Measurements from ENCODE around the gene DCDC2. TPM values are rescaled to one million over a fixed set of nuclear protein-coding genes. Genes with fewer than 3 reads are reported as not detected.

Gene DCDC2
- total RNA-seq, 1 donor from 2014 or later, result not detected

DNA sequence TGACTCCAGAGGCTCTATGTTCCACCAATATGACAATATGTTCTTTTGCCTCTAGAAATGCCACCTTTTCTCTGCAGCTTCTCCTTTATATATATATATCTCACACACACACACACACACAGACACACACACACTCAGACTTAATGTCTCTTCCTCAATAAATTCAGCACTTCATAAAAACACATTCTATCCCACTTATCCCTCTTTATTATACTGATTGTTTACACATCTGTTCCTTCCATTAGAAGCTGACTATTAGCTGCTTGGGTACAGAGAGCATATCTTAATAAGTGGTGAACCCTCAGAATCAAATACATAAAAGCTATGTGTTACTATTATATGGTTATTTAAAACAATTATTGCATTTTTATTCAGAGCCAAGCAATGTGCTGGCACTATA lies 208.6 kb downstream of the DCDC2 start:
- Mint-ChIP-seq H3K4me3 (ENCODE audit: unreplicated experiment) (no peak overlapping the region), H3K4me1 (ENCODE audit: low read depth, unreplicated experiment) (peaks cover 4% of the 10 kb centered on the region), H3K9me3 (ENCODE audit: unreplicated experiment) (no peaks in the 10 kb centered on the region), H3K27ac (ENCODE audit: unreplicated experiment) (no peak overlapping the region), H3K36me3 (ENCODE audit: unreplicated experiment) (no peaks in the 10 kb centered on the region), H3K27me3 (ENCODE audit: unreplicated experiment) (no peaks in the 10 kb centered on the region)
- TF ChIP-seq, protein P1, sequence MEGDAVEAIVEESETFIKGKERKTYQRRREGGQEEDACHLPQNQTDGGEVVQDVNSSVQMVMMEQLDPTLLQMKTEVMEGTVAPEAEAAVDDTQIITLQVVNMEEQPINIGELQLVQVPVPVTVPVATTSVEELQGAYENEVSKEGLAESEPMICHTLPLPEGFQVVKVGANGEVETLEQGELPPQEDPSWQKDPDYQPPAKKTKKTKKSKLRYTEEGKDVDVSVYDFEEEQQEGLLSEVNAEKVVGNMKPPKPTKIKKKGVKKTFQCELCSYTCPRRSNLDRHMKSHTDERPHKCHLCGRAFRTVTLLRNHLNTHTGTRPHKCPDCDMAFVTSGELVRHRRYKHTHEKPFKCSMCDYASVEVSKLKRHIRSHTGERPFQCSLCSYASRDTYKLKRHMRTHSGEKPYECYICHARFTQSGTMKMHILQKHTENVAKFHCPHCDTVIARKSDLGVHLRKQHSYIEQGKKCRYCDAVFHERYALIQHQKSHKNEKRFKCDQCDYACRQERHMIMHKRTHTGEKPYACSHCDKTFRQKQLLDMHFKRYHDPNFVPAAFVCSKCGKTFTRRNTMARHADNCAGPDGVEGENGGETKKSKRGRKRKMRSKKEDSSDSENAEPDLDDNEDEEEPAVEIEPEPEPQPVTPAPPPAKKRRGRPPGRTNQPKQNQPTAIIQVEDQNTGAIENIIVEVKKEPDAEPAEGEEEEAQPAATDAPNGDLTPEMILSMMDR (IDR thresholded peaks at IDR 0.05; ENCODE audit: partially characterized antibody, unreplicated experiment), result no peak
- no peak for DNase-seq

DNA sequence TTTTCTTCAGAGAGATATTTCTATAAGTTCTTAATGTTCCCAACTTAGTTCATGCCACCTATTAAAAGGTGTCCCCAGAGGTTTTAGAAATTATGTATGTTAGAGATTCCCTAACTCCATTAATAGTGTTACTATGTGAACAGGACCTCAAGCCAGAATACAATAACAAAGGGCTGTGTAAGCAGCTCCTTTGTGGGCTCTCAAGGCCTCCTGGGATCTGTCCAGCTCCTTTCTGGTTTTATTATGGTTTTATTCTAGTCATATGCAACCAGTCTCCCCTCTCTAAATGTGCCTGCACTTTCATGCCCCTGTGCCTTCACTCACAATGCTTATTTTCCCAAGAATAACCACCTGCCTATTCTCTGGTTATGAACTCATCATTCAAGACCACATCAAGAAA lies 209.2 kb downstream of the DCDC2 start:
- DNase-seq, result no peak
- Mint-ChIP-seq H3K4me3 (ENCODE audit: unreplicated experiment) (no peak overlapping the region), H3K4me1 (ENCODE audit: low read depth, unreplicated experiment) (peaks cover 4% of the 10 kb centered on the region), H3K27me3 (ENCODE audit: unreplicated experiment) (no peaks in the 10 kb centered on the region), H3K9me3 (ENCODE audit: unreplicated experiment) (no peaks in the 10 kb centered on the region), H3K36me3 (ENCODE audit: unreplicated experiment) (no peaks in the 10 kb centered on the region), H3K27ac (ENCODE audit: unreplicated experiment) (no peak overlapping the region)
- TF ChIP-seq, protein P1 (IDR thresholded peaks at IDR 0.05; ENCODE audit: partially characterized antibody, unreplicated experiment), result no peak

DNA sequence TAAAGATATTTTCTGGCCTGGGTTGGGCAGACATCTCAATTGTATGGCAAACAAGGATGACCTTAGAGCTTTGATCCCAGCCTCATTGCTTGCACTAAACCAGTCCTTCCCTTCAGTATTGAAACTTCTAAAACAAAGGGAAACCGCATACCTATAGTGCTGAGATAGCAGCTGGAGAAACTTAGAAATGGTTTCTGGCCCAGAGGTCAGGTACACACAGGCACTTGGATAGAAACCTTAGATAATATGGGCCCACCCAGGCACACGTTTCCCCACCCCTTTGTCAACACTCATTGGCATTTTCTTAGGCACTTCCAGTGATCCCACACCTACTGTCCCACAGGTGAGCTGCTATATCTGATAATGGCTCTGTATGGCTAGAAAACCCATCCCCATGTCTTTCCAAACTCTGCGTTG lies 209.7 kb downstream of the DCDC2 start:
- Mint-ChIP-seq H3K27ac (ENCODE audit: unreplicated experiment) (no peak overlapping the region), H3K4me3 (ENCODE audit: unreplicated experiment) (no peak overlapping the region), H3K36me3 (ENCODE audit: unreplicated experiment) (no peaks in the 10 kb centered on the region), H3K9me3 (ENCODE audit: unreplicated experiment) (no peaks in the 10 kb centered on the region), H3K27me3 (ENCODE audit: unreplicated experiment) (no peaks in the 10 kb centered on the region), H3K4me1 (ENCODE audit: low read depth, unreplicated experiment) (peaks cover 4% of the 10 kb centered on the region)
- TF ChIP-seq, protein P1 (IDR thresholded peaks at IDR 0.05; ENCODE audit: partially characterized antibody, unreplicated experiment), result no peak
- DNase-seq, result no peak

DNA sequence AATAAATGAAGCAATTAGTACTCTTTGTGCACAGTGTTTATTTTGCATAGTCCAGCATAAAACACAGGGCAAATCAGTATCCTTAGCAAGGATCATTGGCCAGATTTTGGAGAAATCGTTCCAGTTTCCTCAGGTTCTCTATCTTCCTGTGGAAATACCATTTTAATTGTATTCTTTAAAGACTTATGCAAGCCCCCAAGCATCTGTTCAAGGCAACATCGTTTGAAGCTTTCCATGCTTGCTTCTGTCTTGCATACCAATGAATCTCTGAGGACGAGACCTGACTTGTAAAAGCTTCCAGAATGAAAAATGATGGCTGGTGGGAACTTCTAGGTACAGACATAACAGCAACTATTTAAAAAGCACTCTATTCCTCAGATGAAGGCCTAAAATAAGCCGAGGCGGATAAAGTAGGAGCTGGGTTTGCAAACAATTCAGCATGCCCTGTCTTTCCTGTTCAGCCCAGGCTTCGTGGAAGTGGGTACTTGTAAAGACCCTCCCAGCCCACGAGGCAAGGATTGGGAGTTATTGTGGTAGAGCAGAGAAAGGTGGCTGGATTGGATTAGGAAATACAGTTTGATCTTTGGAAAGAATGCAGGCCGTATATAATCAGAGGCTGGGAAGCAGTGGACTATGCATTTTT lies 210.2 kb downstream of the DCDC2 start:
- no peak for DNase-seq
- no peaks in the 10 kb centered on the region for H3K27me3 Mint-ChIP-seq (ENCODE audit: unreplicated experiment)
- no peaks in the 10 kb centered on the region for H3K36me3 Mint-ChIP-seq (ENCODE audit: unreplicated experiment)
- H3K4me1 Mint-ChIP-seq (ENCODE audit: low read depth, unreplicated experiment), result peaks cover 4% of the 10 kb centered on the region
- H3K27ac Mint-ChIP-seq (ENCODE audit: unreplicated experiment), result no peak overlapping the region
- no peaks in the 10 kb centered on the region for H3K9me3 Mint-ChIP-seq (ENCODE audit: unreplicated experiment)
- TF ChIP-seq, protein P1 (IDR thresholded peaks at IDR 0.05; ENCODE audit: partially characterized antibody, unreplicated experiment), result no peak
- H3K4me3 Mint-ChIP-seq (ENCODE audit: unreplicated experiment), result no peak overlapping the region

DNA sequence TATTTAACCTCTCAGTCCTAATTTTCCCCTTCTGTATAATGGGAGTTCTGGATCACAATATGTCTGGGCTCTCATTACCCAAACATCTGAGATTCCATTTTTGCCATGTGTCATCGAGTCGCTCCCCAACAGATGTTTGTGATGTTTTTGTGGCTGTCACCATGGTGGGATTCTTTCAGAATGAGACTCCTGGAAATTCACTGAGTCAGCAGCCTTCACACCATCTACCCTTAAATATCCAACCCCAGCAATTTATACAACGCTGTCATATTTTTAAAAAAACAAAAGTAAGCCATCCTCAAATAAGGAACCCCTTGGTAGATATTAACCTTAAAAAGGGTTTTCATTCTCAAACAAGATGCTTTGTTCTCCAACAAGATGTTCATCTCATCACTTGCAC lies 211.0 kb downstream of the DCDC2 start:
- Mint-ChIP-seq H3K36me3 (ENCODE audit: unreplicated experiment) (no peaks in the 10 kb centered on the region), H3K27me3 (ENCODE audit: unreplicated experiment) (no peaks in the 10 kb centered on the region), H3K4me3 (ENCODE audit: unreplicated experiment) (no peak overlapping the region), H3K27ac (ENCODE audit: unreplicated experiment) (no peak overlapping the region), H3K4me1 (ENCODE audit: low read depth, unreplicated experiment) (peaks cover 4% of the 10 kb centered on the region), H3K9me3 (ENCODE audit: unreplicated experiment) (no peaks in the 10 kb centered on the region)
- DNase-seq, result no peak
- TF ChIP-seq, protein P1 (IDR thresholded peaks at IDR 0.05; ENCODE audit: partially characterized antibody, unreplicated experiment), result no peak
